ENCODE results near the gene NFKBIL1.
"Not testable (repeated sequence)": the region's sequence is repeated elsewhere in the genome, so short reads cannot be mapped to it uniquely, and the experiment has no call there.

NFKBIL1 gene

GRCh38 chr6:31580807-31581433, 33.5 kb downstream of the NFKBIL1 start:
- DNase-seq (ENCODE audit: low read depth in 2 of 2): peak; percentile 49 to 57

GRCh38 chr6:31581434-31582229, 34.2 kb downstream of the NFKBIL1 start:
- DNase-seq (ENCODE audit: low read depth in 2 of 2): no peak

- DNase-seq (ENCODE audit: low read depth in 2 of 2): no peak
Observed at GRCh38 chr6:31582230-31582643, 34.8 kb downstream of the NFKBIL1 start, which contains the start of gene LTB. LTB (minus strand) TSS chr6:31582424; CDS start chr6:31582417, 7 bp downstream.

DNA sequence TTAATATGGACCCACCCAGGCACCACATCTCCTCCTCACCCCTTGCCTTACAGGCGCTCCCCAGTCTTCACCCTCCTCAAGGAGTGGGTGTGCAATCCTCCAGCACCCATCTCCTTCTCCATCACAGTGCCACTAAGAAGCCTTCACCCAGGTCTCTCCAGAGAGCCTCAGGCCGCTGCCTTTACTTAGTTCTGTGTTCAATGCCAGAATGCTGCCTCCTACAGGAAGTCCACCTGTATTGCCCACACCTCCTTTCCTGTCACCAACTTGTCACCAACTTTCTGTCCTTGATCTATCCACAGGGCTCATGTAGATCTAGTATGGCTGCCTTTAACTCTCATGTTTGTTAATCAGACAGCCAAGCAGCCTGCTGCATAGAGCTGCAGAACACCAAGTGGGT, 38.1 kb downstream of the NFKBIL1 start:
- no peak for DNase-seq (ENCODE audit: low read depth in 2 of 2)

DNA sequence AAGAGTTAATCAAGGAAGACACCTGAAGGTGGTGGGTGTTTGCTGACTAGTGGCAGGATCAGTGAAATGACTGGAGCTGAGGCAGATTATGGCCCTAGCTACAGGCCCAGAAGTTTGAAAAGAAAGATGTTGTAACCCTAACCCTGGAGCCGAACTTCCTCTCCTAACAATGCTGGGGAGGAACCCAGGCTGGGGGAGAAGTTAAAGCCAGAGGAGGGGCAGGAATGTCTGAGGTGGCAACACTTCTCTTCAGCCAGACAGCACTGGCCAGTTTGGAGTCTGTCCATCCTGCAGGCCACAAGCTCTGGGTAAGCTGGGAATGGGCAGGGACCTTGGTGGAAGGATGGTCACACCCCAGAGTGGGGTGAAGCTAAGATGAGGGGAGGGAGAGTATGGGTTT, 38.6 kb downstream of the NFKBIL1 start, which contains the start of gene LST1:
TSS of gene LST1 (plus strand) at position 270 of the 400 bp plus-strand sequence. CDS start 1,023 bp downstream, outside the sequence.
- no peak for DNase-seq (ENCODE audit: low read depth in 2 of 2)

DNA sequence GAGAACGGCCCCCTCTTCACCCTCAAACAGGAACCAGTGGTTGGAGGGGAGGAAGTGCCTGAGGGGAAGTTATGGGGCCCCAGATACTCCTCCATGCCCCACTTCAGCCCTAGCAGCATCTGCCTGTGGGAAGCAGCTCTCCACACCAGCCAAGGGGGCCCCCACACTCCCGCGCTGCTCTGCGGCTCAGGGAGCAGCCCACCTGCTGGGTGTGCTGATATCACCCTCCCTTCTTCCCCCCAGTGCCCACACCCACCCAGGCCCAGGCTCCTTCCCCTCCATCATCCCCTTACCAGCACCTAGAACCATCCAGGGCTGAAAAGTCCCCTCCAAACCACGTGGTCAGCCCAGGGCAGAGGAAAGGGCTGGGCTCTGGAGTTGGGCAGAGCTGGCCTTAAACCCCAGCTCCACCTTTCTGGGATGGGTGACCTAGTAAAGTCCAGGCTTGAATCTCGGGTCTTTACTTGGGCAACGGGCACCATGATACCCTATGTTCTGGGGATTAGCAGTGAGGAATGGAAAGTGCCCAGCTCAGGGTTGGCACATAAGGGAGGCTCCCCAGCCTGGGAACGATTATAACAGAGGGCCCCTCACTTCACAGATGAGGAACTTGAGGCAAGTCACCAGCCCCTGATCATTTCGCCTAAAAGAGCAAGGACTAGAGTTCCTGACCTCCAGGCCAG, 39.3 kb downstream of the NFKBIL1 start:
- DNase-seq (ENCODE audit: low read depth in 2 of 2): no peak

DNA sequence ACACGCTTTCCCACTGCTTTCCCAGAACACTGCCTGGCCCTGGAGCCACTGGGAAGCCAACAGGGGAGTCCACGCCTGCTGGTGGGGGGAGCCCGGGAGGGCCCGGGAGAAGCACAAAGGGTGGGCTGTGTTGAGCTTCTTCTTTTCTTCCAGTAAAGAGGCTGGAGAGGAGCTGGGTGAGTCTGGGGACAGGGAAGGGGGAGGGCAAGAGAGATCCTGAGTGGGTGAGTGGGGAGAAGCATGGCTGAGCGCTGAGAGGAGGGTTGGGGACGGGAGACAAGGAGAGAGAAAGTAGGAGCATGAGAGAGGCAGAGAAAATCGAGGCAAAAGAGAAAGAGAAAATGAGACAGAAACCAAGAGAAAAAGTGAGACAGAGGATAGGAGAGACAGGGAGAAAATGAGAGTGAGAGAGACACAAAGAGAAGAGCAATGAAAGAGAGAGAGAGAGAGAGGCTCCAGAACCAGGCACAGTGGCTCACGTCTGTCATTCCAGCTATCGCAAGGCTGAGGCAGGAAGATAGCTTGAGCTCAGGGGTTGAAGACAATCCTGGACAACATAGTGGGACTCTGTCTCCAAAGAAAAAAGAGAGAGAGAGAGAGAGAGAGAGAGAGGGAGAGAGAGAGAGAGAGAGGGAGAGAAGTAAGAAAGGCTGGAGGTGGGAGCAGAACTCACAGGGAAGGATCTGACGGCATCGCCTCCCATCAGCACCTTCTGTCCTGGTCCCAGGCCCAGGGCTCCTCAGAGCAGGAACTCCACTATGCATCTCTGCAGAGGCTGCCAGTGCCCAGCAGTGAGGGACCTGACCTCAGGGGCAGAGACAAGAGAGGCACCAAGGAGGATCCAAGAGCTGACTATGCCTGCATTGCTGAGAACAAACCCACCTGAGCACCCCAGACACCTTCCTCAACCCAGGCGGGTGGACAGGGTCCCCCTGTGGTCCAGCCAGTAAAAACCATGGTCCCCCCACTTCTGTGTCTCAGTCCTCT, 40.7 kb downstream of the NFKBIL1 start:
- DNase-seq (ENCODE audit: low read depth in 2 of 2): no peak

DNA sequence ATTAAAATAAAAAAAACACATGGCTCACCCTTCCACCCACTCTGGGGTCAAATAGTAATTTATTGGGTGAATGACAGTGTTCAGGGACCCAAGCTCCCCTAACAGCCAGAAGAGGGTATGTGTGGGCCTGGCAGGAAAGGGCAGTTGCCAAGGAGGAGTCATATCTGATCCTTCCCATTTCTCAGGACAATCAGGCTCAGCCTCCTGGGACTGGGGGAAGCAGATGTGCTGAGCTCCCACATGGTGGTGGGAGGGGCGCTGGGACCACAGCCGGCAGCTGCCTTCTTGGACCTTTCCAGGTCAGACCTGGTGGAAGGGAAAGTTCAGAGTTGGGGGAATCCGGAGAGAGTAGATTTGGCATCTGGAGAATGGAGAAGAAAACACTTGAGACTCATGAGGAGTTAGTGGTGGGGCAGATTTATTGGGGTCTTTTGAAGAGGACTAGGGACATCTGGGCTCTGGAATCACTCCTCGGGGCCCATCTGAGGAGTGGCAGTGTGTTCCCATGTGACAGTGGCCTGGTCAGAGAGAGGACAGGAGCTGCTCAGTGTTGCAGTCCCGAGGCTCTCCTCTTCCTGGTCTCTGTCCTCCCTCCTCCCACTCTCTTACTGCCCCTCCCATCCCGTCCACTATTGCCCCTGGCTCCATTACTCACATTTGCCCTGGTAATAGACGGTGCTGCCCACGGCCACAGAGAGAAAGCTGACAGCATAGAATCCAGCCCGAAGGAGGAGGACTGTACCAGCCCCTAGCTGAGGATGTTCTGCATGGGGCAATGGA, 41.7 kb downstream of the NFKBIL1 start:
- no peak for DNase-seq (ENCODE audit: low read depth in 2 of 2)

- not testable (repeated sequence) for DNase-seq (ENCODE audit: low read depth in 2 of 2)
Observed at GRCh38 chr6:31590691-31591090, 43.3 kb downstream of the NFKBIL1 start.

DNA sequence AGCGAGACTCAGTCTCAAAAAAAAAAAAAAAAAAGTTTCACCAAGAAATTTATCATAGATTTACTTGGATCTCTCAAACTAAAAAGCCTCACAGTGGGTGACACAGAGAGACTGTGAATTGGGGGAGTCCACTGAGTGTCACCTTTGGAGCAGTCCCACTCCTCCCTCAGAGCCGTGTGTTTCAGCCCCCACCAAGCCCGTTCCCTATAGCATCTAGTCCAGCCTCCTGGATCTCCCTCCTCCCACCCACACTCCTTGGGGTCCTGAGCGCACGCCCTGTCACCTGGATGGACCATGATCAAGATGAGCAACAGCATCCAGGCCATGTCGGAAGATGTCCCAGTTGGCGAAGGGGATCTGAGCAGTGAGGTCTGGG, 45.0 kb downstream of the NFKBIL1 start:
- DNase-seq (ENCODE audit: low read depth in 2 of 2): no peak

DNA sequence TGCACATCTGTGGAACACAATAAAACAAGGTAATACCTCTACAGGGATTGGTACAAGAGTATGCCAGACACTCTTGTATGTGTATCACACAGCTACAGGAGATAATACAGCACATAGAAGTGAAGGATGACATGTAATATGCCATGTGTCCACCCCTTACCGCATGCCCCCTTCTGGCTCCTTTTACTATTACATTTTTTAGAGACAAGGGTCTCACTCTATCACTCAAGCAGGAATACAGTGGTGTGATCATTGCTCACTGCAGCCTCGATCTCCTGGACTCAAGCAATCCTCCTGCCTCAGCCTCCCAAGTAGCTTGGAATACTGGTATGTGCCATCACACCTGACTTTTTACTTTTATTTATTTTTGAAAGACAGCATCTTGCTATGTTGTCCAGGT, 49.6 kb downstream of the NFKBIL1 start:
- DNase-seq (ENCODE audit: low read depth in 2 of 2): no peak

DNA sequence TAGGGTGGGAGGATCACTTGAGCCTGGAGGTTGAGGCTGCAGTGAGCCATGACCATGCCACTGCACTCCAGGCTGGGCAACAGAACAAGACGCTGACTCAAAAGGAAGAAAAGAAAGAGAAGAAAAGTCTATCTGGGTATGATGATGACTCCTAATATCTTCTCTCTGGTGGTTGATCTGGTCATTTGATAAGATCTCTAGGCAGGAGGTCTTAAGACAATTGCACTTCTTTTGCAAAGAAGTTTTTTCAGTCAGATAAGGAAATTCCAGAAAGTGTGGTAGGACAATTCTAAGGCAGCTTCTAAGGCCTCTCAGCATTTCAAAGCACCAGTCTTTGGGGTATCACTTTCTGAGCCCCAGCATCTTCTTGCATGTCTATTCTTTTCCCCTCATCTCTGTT, 59.9 kb downstream of the NFKBIL1 start:
- DNase-seq (ENCODE audit: low read depth in 2 of 2): no peak
